Neutrophil (primary cell): ENCODE measurements around the gene PGA4.
"Not testable (repeated sequence)": the region's sequence is repeated elsewhere in the genome, so short reads cannot be mapped to it uniquely, and the experiment has no call there.

Experiments
- H3K27ac ChIP-seq: fragments of 200-600 bp; sonication (generic); 2 replicates; pipeline ENCODE4 v1.5.1; 2016; ENCODE audit warnings: mild to moderate bottlenecking, moderate library complexity
- H3K27me3 ChIP-seq: fragments of 200-600 bp; sonication (generic); 2 replicates; pipeline ENCODE4 v1.6.0; 2016; ENCODE audit warnings: mild to moderate bottlenecking
- H3K36me3 ChIP-seq: fragments of 200-600 bp; sonication (generic); 2 replicates; pipeline ENCODE4 v1.5.1; 2017
- H3K4me1 ChIP-seq, 2 experiments: fragments of 200-600 bp in 1 of 2; sonication (generic) in 1 of 2; 1 replicate in 1 of 2; 2 replicates in 1 of 2; pipeline versions ENCODE4 v1.5.1 to v1.6.1; 2013 to 2016; ENCODE audit warnings: low read depth in 1 of 2, low read length in 1 of 2, mild to moderate bottlenecking in 1 of 2, moderate library complexity in 1 of 2; ENCODE audit not compliant: control insufficient read depth in 1 of 2, insufficient read depth in 1 of 2
- H3K4me3 ChIP-seq, 2 experiments: fragments of 200-600 bp in 1 of 2; sonication (generic) in 1 of 2; 1 replicate in 1 of 2; 2 replicates in 1 of 2; pipeline ENCODE4 v1.5.1; 2013 to 2016; ENCODE audit warnings: low read depth in 1 of 2, low read length in 1 of 2, mild to moderate bottlenecking in 1 of 2, moderate library complexity in 1 of 2
- H3K9me3 ChIP-seq: fragments of 200-600 bp; sonication (generic); 2 replicates; pipeline ENCODE4 v1.5.1; 2016

Gene PGA4

DNA sequence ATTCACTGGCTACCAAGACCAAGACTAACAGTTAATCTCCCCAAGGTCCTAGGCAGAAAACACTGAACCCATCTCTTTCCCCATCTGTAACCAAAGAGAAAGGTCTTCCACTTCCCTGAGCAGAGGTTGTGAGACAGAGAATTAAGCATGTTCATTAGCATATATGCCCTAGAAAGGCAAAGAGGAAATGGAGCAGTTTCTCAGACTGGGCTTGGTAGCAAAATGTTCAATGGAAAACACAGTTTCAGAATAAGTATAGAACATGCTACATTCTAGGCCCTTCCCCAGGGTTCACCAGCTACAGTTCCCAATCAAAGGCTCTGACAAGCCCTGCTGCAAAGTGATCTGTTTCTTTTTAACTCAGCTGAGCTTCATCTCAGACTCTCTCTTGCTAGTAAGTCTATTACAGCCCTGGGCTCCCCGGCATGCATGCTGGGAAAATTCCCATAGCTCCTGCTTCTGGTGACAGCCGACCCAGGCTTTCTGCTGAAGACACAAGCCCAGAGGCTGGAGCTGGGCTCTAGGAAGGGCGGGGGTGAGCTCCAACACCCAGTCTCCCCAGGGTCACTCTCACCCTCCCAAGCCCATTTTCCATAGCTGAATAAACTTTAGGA lies 8.3 kb upstream of the PGA4 start:
- not testable (repeated sequence) for H3K9me3 ChIP-seq, H3K4me3 ChIP-seq, H3K27ac ChIP-seq, H3K4me1 ChIP-seq, H3K27me3 ChIP-seq, H3K36me3 ChIP-seq

DNA sequence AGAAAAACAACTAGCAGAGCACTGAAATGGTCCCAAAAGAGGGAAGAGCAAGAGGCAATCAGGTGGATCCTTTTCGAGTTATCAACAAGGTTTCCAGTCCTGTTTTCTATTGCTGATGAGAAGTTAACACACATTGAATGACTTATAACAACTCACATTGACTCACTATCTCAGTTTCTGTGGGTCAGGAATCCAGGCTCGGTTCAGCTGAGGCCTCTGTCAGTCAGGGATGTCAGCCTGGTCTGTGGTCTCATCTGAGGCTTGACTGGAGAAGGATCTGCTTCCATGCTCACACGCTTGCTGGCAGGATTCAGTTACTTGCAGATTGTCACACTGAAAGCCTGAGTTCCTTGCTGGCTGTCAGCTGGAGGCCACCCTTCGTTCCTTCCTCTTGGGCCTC lies 3.8 kb upstream of the PGA4 start:
- H3K27me3 ChIP-seq, H3K27ac ChIP-seq, H3K4me1 ChIP-seq, H3K36me3 ChIP-seq, H3K9me3 ChIP-seq, H3K4me3 ChIP-seq: not testable (repeated sequence)

DNA sequence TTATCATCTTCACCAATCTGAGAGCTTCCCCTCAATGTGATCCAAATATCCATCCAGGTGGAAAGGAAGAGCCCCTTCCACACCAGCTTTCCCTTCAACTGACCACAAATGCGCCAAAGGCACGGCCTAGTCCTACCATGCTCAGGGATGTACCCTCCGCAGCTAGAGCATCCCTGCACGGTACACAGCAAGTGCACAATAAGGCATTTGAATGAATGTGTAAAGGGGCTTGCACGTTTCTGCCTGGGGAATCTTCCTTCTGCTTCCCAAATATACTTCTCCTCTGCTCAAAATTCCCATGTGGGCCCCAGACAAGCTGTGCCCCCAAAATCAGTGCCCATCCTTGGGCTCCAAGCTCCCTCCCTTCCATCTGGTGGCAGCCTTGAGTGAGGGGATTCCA lies 3.1 kb upstream of the PGA4 start:
- not testable (repeated sequence) for H3K4me1 ChIP-seq, H3K4me3 ChIP-seq, H3K9me3 ChIP-seq, H3K36me3 ChIP-seq, H3K27ac ChIP-seq, H3K27me3 ChIP-seq

DNA sequence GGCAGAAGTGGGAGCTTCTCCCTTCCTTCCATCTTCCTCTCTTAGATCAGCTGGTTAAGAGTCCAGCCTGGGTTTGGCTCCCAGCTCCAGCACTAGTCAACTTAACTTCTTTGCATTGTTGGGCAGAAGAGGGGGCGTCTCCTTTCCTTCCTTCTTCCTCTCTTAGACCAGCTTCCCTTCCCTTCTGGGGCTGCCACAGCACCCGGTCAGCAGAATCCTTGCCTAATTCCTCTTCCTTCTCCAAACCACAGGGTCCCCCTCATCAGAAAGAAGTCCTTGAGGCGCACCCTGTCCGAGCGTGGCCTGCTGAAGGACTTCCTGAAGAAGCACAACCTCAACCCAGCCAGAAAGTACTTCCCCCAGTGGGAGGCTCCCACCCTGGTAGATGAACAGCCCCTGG lies 545 bp downstream of the PGA4 start:
- H3K36me3 ChIP-seq: not testable (repeated sequence)

DNA sequence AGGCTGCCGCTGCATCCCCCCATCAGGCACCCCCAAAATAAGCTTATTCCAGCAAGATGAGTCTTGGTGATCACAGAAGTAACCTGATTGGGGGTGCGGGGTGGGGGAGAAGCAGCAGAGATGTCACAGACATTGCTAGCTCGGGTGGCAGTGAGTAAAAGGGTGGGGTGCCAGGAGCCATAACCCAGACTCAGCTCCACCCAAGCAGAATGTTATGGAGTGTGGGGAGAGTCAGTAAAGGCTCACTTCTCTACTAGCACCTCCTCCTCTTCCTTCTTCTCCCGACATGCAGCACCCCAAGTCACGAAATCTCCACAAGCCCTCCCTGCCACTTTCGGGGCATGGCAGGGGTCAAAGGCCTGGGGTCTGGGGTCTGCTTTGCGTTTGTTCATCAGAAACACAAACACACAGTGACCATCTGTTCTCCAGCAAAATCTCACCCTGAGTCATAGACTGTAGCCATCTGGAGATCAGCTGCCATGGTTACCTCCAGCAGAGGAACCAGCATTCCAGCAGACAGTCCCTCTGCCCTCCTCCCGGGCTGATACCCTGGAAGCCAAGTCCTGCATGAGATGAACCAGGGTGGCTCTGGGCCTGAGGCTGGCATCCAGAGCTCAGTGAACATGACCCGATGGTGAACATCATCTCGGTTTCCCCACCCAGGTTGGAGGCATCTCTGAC lies 4.5 kb downstream of the PGA4 start:
- not testable (repeated sequence) for H3K9me3 ChIP-seq, H3K4me3 ChIP-seq, H3K27me3 ChIP-seq, H3K4me1 ChIP-seq, H3K27ac ChIP-seq, H3K36me3 ChIP-seq

More for the DNA sequence above, 545 bp downstream of the PGA4 start:
- not testable (repeated sequence) for H3K9me3 ChIP-seq, H3K27me3 ChIP-seq, H3K4me3 ChIP-seq, H3K27ac ChIP-seq, H3K4me1 ChIP-seq

DNA sequence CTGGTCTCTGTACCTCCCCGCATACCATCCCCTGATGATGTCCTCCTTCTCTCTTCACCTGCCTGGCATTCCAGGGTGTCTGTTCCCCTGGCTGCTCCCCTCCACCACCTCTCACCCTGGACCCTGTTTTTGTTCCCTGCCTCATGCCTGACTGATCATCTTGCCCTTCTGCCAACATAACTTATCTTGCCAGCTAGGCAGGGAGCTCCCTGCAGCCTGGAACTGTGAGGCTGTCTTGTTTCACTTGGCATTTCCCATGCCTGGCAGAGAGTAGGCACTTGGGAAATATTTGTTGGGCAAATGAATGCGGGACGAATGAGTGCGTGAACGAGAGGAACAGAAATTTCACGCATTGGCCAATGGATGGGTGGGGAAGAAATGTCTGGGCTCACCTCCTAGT lies 7.3 kb downstream of the PGA4 start:
- H3K4me3 ChIP-seq, H3K36me3 ChIP-seq, H3K27me3 ChIP-seq, H3K9me3 ChIP-seq, H3K4me1 ChIP-seq, H3K27ac ChIP-seq: not testable (repeated sequence)

DNA sequence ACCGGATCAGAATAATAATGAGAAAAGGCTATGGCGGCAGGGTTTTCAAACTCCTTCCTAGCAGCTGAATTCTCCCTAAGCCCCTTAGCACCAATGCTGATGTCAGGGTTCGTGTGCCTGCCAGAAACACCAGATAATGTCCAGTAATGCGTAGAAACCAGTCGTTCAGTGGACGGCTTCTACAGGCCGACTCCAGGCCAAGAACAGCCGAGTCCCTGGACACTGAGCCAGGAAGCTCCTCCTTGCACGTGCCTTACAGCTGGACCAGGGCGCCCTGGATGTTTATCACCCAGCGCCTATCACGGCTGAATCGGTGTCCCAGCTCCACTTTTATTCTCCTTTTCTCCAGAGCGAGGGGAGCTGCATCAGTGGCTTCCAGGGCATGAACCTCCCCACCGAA lies 8.9 kb downstream of the PGA4 start:
- not testable (repeated sequence) for H3K4me3 ChIP-seq, H3K27ac ChIP-seq, H3K9me3 ChIP-seq, H3K4me1 ChIP-seq, H3K27me3 ChIP-seq, H3K36me3 ChIP-seq

DNA sequence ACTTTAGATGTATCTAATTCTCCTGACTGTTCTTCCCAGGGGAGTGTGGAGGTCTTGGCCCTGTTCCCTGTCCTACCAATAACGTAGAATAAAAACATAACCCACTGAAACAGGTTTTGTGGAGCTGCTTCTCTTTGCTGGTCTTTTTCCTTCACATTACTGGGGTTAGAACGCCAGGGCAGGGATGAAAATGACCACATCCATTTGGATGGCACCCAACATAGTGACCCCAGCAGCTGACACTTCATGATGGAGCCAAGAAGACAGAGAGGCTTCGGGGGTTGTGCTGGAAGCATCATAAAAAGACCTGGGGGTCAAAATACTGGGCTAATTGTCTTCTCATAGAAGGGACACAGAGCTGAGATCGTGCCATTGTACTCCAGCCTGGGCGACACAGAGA lies 9.4 kb downstream of the PGA4 start:
- H3K27me3 ChIP-seq, H3K27ac ChIP-seq, H3K4me1 ChIP-seq, H3K4me3 ChIP-seq, H3K9me3 ChIP-seq, H3K36me3 ChIP-seq: not testable (repeated sequence)

DNA sequence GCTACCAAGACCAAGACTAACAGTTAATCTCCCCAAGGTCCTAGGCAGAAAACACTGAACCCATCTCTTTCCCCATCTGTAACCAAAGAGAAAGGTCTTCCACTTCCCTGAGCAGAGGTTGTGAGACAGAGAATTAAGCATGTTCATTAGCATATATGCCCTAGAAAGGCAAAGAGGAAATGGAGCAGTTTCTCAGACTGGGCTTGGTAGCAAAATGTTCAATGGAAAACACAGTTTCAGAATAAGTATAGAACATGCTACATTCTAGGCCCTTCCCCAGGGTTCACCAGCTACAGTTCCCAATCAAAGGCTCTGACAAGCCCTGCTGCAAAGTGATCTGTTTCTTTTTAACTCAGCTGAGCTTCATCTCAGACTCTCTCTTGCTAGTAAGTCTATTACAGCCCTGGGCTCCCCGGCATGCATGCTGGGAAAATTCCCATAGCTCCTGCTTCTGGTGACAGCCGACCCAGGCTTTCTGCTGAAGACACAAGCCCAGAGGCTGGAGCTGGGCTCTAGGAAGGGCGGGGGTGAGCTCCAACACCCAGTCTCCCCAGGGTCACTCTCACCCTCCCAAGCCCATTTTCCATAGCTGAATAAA lies 10.5 kb downstream of the PGA4 start:
- H3K27me3 ChIP-seq: not testable (repeated sequence)

DNA sequence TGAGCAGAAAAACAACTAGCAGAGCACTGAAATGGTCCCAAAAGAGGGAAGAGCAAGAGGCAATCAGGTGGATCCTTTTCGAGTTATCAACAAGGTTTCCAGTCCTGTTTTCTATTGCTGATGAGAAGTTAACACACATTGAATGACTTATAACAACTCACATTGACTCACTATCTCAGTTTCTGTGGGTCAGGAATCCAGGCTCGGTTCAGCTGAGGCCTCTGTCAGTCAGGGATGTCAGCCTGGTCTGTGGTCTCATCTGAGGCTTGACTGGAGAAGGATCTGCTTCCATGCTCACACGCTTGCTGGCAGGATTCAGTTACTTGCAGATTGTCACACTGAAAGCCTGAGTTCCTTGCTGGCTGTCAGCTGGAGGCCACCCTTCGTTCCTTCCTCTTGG lies 15.0 kb downstream of the PGA4 start:
- not testable (repeated sequence) for H3K36me3 ChIP-seq, H3K27ac ChIP-seq

More for the DNA sequence above, 10.5 kb downstream of the PGA4 start:
- H3K9me3 ChIP-seq, H3K4me3 ChIP-seq, H3K36me3 ChIP-seq, H3K4me1 ChIP-seq, H3K27ac ChIP-seq: not testable (repeated sequence)

DNA sequence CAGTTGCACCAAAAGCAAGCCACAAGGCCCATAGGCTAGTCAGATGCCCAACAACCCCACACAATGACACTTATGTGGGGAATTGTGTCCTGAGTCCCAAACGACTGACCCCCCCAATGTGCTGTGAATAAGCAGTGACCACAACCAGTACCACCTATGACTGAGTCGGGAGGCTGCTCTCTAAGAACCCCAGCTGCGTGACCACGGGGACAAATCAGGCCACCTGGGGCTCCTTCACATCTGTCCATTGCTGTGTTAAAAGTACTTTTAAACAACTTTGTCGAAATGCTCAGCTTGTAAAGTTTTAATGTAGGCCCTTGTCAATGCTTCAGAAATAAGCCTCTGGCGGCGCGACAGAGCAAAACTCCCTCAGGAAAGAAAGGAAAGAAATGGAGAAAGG lies 18.1 kb downstream of the PGA4 start:
- not testable (repeated sequence) for H3K27ac ChIP-seq, H3K27me3 ChIP-seq, H3K4me3 ChIP-seq, H3K9me3 ChIP-seq, H3K36me3 ChIP-seq, H3K4me1 ChIP-seq

More for the DNA sequence above, 15.0 kb downstream of the PGA4 start:
- H3K27me3 ChIP-seq, H3K4me1 ChIP-seq, H3K4me3 ChIP-seq, H3K9me3 ChIP-seq: not testable (repeated sequence)

DNA sequence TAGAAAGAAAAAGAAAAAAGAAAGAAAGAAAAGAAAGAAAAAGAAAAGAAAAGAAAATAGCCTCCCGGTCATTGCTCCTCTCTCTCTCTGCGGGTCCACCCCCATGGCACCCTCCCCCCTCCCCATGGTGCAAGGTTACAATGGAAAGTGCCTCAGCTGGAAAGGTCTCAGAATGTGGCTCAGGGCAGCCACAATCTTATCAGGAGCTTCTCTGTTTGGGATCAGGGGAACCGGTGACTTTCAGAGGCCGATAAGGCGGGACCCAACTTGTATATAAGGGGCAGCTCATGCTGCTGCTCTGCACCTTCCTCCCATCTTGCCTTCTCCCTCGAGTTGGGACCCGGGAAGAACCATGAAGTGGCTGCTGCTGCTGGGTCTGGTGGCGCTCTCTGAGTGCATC lies 18.7 kb downstream of the PGA4 start, which contains the start of gene PGA5:
Gene PGA5, plus strand, starts transcription at position 301 of the 400 bp plus-strand sequence. Its CDS starts 52 bp downstream, at position 353.
- H3K36me3 ChIP-seq, H3K4me1 ChIP-seq, H3K27ac ChIP-seq, H3K9me3 ChIP-seq, H3K27me3 ChIP-seq, H3K4me3 ChIP-seq: not testable (repeated sequence)

DNA sequence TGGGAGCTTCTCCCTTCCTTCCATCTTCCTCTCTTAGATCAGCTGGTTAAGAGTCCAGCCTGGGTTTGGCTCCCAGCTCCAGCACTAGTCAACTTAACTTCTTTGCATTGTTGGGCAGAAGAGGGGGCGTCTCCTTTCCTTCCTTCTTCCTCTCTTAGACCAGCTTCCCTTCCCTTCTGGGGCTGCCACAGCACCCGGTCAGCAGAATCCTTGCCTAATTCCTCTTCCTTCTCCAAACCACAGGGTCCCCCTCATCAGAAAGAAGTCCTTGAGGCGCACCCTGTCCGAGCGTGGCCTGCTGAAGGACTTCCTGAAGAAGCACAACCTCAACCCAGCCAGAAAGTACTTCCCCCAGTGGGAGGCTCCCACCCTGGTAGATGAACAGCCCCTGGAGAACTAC lies 19.4 kb downstream of the PGA4 start:
- H3K27me3 ChIP-seq, H3K4me3 ChIP-seq, H3K36me3 ChIP-seq, H3K9me3 ChIP-seq, H3K27ac ChIP-seq, H3K4me1 ChIP-seq: not testable (repeated sequence)

DNA sequence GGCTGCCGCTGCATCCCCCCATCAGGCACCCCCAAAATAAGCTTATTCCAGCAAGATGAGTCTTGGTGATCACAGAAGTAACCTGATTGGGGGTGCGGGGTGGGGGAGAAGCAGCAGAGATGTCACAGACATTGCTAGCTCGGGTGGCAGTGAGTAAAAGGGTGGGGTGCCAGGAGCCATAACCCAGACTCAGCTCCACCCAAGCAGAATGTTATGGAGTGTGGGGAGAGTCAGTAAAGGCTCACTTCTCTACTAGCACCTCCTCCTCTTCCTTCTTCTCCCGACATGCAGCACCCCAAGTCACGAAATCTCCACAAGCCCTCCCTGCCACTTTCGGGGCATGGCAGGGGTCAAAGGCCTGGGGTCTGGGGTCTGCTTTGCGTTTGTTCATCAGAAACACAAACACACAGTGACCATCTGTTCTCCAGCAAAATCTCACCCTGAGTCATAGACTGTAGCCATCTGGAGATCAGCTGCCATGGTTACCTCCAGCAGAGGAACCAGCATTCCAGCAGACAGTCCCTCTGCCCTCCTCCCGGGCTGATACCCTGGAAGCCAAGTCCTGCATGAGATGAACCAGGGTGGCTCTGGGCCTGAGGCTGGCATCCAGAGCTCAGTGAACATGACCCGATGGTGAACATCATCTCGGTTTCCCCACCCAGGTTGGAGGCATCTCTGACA lies 23.3 kb downstream of the PGA4 start:
- H3K27me3 ChIP-seq, H3K36me3 ChIP-seq, H3K4me1 ChIP-seq, H3K4me3 ChIP-seq, H3K9me3 ChIP-seq, H3K27ac ChIP-seq: not testable (repeated sequence)
